ENCODE data around the gene PCLAF. TPM values are rescaled to one million over a fixed set of nuclear protein-coding genes. Genes with fewer than 3 reads are reported as not detected.

Gene PCLAF
- total and polyA plus RNA-seq, 4 donors: 1.4 to 72.2 (median 3.4) TPM

- H3K27ac ChIP-seq (ENCODE audit: low read depth in 1 of 2, low read length in 2 of 2): peak overlapping the region; percentile 34 to 62
- peaks cover 0 to 16% (median 13%) of the 10 kb centered on the region in 4 donors for H3K4me1 ChIP-seq (ENCODE audit: control insufficient read depth in 4 of 4, insufficient read depth in 4 of 4, low read length in 3 of 4)
- H3K27me3 ChIP-seq (ENCODE audit: control insufficient read depth in 4 of 4, insufficient read depth in 4 of 4, low read length in 3 of 4): no peaks in the 10 kb centered on the region
- under 1% methylated on average over 30 of the region's 30 CpGs for WGBS
- H3K9me3 ChIP-seq (ENCODE audit: control insufficient read depth in 4 of 4, low read length in 3 of 4): no peaks in the 10 kb centered on the region
- TF ChIP-seq FOXA2 (IDR thresholded peaks at IDR 0.05) (no peak), HNF4A (conservative IDR thresholded peaks at IDR 0.05) (no peak), TAF1 (conservative IDR thresholded peaks at IDR 0.05) (no peak), RXRA (IDR thresholded peaks at IDR 0.05) (no peak), HNF4G (IDR thresholded peaks at IDR 0.05) (no peak), YY1 (IDR thresholded peaks at IDR 0.05) (no peak), CTCF (IDR thresholded peaks at IDR 0.05; ENCODE audit: low read depth, low read length, missing input control) (no peak), MAX (IDR thresholded peaks at IDR 0.05) (no peak), ATF3 (IDR thresholded peaks at IDR 0.05) (no peak), GABPA (IDR thresholded peaks at IDR 0.05 in 1 of 2, conservative IDR thresholded peaks at IDR 0.05 in 1 of 2) (no peak), EGR1 (IDR thresholded peaks at IDR 0.05; ENCODE audit: low read depth in 2 of 2) (no peak), REST (IDR thresholded peaks at IDR 0.05) (no peak), SP1 (IDR thresholded peaks at IDR 0.05) (no peak), NR2F2 (IDR thresholded peaks at IDR 0.05) (no peak), ZBTB33 (IDR thresholded peaks at IDR 0.05) (no peak), JUND (IDR thresholded peaks at IDR 0.05) (no peak), FOXA1 (IDR thresholded peaks at IDR 0.05) (no peak), RAD21 (IDR thresholded peaks at IDR 0.05) (no peak)
- no peak for DNase-seq (ENCODE audit: low spot score)
- H3K9ac ChIP-seq (ENCODE audit: low read depth in 1 of 2, low read length in 2 of 2): peak overlapping the region; percentile 75 to 77
- H3K36me3 ChIP-seq (ENCODE audit: control insufficient read depth in 4 of 4, insufficient read depth in 3 of 4, low read depth in 1 of 4, low read length in 3 of 4): no peaks in the 10 kb centered on the region
- peak overlapping the region; percentile 89 to 99 (median 98) for H3K4me3 ChIP-seq (ENCODE audit: low read depth in 1 of 3, low read length in 3 of 3)
These were observed 25.8 kb downstream of the PCLAF start for GRCh38 chr15:64355348-64355943.

All from liver (tissue), 9 donors.